Measurements from ENCODE around the gene NOL9.

Gene NOL9

DNA sequence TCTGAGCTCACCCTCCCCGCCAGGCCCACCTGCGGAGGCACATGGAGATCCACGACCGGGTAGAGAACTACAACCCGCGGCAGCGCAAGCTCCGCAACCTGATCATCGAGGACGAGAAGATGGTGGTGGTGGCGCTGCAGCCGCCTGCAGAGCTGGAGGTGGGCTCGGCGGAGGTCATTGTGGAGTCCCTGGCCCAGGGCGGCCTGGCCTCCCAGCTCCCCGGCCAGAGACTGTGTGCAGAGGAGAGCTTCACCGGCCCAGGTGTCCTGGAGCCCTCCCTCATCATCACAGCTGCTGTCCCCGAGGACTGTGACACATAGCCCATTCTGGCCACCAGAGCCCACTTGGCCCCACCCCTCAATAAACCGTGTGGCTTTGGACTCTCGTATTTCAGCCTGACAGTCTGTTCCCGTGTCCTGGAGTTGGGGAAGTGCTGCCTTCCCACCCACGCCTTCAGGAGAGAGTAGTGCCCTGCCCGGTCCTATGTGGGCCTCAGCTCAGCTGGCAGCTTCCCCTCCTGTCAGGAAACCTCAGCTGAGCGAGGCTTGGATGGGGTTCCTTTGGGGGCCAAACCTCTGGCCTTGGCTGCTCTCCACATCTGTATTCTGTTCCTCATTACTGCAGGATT, 34.7 kb upstream of the NOL9 start:
- FAIRE-seq, result no peak

DNA sequence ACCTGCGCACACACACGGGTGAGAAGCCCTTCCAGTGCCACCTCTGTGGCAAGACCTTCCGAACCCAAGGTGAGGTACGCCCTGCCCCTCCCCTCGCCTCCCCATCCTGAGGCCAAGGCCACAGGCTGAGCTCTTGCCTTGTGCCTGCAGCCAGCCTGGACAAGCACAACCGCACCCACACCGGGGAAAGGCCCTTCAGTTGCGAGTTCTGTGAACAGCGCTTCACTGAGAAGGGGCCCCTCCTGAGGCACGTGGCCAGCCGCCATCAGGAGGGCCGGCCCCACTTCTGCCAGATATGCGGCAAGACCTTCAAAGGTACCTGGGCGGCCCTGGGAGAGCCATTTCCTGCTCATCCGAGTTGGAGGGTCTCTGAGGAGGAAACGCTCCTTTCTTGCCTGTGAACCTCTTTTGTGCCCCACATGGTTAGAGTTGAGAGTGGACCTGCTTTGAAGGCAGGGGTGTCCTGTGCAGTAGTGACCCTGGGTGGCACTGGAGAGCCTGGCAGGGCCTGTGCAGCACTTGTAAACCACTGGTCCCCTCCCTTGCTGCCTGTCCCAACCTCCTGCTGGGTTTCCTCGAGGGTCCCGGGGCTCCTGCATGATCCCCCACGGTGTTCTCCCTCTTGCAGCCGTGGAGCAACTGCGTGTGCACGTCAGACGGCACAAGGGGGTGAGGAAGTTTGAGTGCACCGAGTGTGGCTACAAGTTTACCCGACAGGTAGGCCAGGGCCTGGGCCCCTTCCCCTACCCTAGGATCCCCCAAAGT, 34.0 kb upstream of the NOL9 start:
- no peak for FAIRE-seq

DNA sequence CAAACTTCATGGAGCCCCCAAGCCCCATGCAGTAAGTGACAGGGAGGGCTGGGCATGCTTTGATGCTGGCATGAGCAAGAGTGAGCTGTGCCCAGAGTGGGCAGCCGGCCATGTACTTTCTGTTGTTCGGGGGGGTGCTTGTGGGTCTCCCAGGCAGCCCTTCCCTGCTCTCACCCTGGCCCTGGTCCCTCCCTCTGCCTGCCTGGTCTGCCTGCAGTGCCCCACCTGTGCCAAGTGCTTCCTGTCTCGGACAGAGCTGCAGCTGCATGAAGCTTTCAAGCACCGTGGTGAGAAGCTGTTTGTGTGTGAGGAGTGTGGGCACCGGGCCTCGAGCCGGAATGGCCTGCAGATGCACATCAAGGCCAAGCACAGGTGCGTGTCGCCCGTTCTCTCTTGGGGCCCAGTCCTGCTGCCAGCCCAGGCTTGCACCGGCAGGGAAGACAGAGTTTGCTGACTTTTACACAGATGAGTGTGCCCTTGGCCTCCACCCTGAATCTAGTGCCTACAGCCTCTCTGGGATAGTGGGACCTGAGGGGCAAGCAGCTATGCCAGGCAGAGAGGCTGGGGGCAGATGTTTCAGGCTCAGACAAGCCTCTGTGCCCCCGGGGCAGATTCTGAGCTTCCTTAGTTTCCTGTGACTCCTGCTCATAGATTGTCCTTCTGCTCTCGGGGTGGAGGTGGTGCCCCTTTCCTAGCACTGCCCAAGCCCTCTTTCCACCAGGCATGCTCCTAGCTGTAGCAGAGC, 33.1 kb upstream of the NOL9 start:
- no peak for FAIRE-seq

DNA sequence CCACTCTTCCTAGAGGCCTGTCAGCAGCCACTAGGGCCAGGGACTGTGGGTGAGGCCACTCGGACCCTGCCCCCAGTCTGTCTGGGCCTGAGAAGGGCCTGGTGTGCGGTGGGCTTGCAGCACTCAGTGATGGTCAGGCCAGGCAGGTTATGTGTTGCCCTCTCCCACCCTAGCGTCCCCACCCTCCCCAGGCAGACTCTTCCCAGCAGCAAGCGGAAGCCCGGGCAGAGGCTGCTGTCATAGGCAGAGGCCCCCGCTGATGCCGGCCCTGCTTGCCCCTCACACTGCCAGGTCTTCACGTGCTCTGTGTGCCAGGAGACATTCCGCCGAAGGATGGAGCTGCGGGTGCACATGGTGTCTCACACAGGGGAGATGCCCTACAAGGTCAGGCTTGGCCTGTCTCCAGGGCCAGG, 32.1 kb upstream of the NOL9 start:
- no peak for FAIRE-seq

DNA sequence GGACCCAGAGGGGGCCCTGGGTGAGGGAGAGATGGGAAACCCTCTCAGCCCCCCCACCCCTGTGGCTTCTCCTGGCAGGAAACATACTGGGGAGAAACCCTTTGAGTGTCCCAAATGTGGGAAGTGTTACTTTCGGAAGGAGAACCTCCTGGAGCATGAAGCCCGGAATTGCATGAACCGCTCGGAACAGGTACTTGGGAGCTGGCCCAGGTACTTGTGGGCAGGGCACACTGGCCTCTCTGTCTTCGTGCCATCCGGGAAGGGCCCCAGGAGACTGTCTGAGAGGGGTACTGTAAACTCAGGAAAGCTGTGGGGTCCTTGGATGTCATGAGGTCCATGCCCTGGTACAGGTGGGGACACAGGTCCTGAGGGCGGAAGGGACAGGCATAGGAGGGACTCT, 31.5 kb upstream of the NOL9 start:
- no peak for FAIRE-seq

DNA sequence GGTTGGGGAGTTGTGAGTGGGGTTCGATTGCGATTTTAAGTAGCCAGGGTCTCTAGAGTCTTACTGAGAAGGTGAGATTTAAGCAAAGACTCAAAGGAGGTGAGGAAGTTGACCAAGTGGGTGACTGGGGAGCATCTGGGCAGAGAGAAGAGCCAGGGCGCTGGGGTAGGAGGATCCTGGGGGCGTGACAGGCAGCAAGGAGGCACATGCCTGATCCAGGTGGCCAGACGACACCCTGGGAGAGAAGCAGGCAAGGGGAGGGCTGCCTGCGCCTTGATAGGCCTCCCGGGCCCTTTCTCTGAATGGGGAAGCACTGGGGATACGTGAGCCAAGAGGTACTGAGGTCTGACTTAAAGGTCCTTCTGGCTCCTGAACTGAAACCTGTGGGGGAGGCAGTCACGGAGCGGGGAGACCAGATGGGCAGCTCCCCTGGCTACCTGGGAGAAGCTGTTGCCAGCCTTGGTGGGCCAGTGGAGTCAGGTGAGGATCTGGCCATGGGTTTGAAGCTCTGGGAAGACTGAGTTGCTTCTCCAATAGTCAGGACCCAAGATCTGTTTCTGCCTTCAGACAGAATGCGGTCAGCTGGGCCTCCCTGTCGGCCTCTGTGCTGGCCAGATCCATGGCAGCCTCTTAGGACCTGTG, 30.9 kb upstream of the NOL9 start:
- no peak for FAIRE-seq

DNA sequence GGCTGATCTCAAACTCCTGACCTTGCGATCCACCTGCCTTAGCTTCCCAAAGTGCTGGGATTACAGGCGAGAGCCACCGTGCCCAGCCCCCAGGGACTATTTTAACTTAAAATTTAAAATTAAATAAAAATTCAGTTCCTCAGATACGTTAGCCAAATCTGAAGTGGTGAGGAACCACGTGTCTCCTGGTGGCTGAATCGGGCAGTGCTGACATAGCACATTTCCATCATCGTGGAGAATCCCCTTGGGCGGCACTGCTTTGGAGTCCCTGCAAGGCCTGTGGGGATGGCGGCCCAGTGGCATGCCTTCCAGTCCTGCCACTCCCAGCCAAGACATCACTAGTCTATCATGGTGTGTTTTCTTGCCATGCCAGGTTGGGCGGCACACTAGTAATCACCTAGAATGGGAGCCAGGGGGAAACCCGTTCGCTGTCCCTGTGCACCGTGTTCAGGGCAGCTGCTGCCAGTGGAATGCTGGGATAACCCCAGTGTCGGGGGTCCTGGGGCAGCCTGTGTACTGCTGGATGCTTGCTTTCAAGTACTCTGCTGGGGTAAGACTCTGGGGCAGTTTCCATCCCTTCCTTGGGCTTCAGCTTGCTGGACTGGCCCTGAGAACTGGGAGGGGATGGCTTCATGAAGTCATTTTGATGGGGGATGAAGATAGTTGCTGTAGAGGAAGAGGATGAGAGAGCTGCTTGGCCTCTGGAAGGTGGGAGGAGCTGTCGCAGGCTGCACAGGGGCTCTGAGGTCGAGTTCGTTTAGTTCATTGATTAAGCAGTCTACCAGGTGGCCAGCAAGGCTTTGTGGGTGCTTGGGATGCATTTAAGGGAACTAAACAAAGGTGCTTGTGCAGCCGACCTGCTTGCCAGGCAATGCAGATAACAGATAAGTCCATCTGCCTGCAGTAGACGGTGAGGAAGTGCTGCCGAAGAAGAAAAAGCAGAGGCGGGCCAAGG, 30.1 kb upstream of the NOL9 start:
- FAIRE-seq, result no peak

DNA sequence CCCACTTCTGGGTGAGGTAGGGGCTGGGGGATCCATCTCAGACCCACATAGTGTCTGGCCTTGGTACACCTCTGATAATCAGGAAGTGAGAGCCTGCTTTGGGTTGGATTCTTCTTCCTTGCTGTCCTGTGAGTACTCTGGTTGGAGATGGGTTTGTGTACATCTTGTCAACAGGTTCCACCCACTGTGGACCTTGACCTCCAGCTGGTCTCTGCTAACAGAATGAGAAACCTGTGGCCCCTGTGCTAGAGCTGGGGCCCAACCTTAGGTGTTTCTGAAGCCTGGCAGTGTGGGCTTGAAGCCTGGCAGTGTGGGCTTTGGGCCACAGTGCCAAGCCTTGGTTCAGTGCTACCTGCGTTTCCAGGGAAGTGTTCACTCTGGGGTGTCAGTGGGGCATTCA, 28.1 kb upstream of the NOL9 start:
- FAIRE-seq, result no peak

DNA sequence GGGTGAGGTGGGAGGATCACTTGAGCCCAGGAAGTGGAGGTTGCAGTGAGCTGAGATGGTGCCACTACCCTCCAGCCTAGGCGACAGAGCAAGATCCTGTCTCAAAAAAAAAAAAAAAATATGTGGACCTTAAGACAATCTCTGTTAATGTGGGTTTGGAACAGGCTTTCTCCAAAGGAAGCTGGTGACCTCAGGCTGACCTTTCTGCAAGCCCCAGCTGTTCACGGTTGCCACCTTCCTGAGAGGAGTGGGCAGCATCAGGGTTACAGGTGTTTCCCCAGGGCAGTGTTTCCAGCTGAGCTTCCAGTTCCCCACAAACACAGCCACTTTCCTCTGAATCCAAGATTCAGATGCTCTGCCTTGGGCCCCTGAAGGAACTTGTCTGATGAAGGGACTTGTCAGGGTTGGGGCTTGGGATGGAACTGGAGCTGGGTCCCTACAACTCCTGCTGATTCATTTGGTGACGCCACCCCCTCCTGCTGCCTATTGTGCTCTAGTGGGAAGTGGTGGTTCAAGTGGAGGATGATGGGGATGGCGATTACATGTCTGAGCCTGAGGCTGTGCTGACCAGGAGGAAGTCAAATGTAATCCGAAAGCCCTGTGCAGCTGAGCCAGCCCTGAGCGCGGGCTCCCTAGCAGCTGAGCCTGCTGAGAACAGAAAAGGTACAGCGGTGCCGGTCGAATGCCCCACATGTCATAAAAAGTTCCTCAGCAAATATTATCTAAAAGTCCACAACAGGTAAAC, 27.4 kb upstream of the NOL9 start:
- FAIRE-seq, result no peak

DNA sequence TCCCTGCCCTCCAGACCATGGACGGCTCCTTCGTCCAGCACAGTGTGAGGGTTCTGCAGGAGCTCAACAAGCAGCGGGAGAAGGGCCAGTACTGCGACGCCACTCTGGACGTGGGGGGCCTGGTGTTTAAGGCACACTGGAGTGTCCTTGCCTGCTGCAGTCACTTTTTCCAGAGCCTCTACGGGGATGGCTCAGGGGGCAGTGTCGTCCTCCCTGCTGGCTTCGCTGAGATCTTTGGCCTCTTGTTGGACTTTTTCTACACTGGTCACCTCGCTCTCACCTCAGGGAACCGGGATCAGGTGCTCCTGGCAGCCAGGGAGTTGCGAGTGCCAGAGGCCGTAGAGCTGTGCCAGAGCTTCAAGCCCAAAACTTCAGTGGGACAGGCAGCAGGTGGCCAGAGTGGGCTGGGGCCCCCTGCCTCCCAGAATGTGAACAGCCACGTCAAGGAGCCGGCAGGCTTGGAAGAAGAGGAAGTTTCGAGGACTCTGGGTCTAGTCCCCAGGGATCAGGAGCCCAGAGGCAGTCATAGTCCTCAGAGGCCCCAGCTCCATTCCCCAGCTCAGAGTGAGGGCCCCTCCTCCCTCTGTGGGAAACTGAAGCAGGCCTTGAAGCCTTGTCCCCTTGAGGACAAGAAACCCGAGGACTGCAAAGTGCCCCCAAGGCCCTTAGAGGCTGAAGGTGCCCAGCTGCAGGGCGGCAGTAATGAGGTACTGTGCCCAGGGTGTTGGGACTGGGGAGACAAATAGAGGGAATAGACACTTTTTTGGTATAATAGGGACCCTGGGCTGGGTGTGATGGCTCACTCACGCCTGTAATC, 26.5 kb upstream of the NOL9 start:
- FAIRE-seq, result no peak

DNA sequence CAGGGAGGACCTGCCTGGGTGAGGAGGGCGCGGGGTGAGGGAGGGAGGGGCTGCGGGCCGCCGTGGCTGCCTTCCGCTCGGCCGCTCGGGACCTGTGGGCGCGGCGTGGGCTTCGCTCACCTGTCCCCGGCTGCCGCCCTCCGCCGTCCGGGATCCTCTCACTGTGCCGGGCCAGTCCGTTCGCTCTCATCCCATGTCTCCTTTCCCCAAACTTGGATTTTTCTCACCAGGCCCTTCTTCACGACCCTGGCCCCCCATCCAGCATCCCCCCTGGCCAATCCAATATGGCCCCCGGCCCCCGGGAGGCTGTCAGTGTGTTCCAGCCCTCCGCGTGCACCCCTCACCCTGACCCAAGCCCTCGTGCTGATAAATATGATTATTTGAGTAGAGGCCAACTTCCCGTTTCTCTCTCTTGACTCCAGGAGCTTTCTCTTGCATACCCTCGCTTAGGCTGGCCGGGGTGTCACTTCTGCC, 25.8 kb upstream of the NOL9 start:
- no peak for FAIRE-seq

DNA sequence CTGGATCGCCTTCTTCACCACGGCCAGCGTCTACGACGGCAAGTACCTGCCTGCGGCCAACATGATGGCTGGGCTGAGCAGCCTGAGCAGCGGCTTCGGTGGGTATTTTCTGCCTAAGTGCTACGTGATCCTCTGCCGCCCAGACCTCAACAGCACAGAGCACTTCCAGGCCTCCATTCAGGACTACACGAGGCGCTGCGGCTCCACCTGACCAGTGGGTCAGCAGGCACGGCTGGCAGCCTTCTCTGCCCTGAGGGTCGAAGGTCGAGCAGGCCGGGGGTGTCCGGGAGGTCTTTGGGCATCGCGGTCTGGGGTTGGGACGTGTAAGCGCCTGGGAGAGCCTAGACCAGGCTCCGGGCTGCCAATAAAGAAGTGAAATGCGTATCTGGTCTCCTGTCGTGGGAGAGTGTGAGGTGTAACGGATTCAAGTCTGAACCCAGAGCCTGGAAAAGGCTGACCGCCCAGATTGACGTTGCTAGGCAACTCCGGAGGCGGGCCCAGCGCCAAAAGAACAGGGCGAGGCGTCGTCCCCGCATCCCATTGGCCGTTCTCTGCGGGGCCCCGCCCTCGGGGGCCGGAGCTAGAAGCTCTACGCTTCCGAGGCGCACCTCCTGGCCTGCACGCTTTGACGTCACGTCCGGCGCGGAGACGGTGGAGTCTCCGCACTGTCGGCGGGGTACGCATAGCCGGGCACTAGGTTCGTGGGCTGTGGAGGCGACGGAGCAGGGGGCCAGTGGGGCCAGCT, 25.2 kb upstream of the NOL9 start, which contains the start of gene ZBTB48:
ZBTB48 (plus strand) TSS at position 621 of the 745 bp plus-strand sequence. CDS start 616 bp downstream, outside the sequence.
- peak; percentile 94 for FAIRE-seq

DNA sequence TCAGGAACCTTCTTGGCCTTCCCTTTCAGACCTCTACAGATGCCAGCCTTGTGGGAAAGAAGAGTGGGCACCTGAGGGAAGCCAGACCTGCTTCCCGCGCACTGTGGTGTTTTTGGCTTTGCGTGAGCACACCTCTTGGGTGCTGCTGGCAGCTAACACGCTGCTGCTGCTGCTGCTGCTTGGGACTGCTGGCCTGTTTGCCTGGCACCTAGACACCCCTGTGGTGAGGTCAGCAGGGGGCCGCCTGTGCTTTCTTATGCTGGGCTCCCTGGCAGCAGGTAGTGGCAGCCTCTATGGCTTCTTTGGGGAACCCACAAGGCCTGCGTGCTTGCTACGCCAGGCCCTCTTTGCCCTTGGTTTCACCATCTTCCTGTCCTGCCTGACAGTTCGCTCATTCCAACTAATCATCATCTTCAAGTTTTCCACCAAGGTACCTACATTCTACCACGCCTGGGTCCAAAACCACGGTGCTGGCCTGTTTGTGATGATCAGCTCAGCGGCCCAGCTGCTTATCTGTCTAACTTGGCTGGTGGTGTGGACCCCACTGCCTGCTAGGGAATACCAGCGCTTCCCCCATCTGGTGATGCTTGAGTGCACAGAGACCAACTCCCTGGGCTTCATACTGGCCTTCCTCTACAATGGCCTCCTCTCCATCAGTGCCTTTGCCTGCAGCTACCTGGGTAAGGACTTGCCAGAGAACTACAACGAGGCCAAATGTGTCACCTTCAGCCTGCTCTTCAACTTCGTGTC, 24.5 kb upstream of the NOL9 start:
- no peak for FAIRE-seq

DNA sequence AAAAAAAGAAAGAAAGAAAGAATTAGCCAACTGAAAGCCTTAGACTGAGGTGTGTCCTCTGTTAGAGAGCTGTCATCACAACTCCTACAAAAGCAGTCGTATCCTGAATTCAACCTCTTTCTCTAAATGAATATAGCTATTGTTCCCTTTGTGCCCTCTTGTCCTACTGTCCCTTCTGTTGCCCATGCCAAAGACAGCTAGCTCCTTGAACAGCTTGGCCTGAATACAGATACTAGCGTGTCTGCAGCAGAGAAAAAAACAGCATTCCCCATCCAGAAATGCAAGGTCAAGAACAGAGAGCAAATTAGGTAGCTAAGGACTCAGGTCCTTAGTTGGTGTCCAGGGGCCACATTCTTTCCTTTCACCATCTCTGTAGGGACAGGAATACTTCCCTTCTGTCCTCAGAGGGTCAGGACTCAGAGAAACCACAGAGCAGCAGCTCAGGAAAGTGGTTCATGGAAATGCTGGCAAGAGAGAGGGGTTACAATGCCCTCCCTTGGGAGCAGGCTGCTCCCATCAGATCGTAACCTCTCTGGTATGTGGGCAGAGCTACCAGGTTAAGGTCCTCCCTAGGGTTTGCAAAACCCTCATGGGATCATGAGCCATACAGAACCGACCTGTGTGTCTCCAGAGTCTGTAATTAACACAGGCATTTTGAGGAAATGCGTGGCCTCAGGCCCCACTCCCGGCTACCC, 23.7 kb upstream of the NOL9 start:
- no peak for FAIRE-seq

DNA sequence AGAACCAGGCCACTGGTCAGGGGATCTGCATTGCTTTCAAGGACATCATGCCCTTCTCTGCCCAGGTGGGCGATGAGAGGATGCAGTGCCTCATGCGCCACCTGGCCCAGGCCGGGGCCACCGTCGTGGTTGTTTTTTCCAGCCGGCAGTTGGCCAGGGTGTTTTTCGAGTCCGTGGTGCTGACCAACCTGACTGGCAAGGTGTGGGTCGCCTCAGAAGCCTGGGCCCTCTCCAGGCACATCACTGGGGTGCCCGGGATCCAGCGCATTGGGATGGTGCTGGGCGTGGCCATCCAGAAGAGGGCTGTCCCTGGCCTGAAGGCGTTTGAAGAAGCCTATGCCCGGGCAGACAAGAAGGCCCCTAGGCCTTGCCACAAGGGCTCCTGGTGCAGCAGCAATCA, 20.5 kb upstream of the NOL9 start:
- no peak for FAIRE-seq

DNA sequence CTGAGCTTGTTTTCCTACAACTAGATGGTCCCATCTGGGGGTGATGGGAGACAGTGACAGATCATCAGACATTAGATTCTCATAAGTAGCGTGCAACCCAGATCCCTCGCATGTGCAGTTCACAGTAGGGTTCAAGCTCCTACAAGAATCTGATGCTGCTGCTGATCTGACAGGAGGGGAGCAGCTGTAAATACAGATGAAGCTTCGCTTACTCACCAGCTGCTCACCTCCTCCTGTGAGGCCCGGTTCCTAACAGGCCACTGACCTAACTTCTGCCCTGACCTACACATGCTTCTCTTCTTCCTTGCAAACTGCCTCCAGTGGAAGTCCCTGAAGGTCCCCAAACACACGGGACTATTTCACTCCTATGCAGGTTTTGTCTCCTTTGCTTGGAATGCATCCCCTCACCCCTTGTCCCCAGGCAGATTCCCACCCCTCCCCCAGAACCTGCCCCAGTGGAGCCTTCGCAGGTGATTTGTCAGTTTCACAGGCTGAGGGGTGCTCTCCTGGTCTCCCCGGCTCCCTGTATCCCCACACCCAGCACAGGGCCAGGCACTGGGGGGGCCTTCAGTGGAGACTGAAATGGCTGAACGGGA, 19.8 kb upstream of the NOL9 start:
- FAIRE-seq, result no peak

DNA sequence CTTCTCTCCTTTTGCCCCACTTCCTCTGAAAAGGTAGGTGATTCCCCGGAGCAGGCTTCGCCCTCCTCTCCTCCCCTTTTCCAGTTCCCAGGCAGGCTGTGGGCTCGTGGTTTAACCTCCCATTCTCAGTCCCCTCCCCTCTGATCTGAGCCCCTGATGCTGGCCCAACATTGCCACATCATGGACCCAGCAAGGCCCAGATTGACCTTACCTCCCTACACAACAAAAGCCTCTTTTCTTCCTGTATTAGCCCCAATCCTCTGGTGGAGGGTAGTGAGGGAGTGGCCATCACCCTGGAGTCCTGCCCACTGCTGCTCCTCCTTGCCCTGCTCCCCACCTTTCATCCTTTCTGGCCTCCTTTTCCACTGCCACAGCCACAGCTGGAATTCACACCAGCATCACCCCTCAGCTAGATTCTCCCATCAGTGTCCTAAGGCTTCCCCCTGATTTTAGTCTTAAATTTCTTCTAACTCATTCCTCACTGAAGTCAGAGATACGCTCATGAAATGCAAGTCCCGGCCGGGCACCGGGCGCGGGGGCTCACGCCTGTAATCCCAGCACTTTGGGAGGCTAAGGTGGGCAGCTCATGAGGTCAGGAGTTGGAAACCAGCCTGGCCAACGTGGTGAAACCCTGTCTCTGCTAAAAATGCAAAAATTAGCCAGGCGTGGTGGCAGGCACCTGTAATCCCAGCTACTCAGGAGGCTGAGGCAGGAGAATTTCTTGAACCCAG, 18.5 kb upstream of the NOL9 start:
- no peak for FAIRE-seq

Data from islet of Langerhans (tissue), 1 donor.